T-helper 1 cell treated with Interleukin-12 subunit alpha and Interleukin-12 subunit beta and Interleukin-4 antibody, amounts not matched to agents 30 ng/mL and 1 ng/mL, for 36 hours (primary cell): ENCODE measurements around the gene PHLPP2. TPM values are rescaled to one million over a fixed set of nuclear protein-coding genes. Genes with fewer than 3 reads are reported as not detected.

Source experiments
- intact Hi-C: fragments of 100-400 bp; cut with micrococcal nuclease; formaldehyde crosslinking; loops from one replicate; pipeline ENCODE4 v1.15.1; 2024
- total RNA-seq: library from RNA; stranded (reverse); gene quantifications from 2 replicates; pipeline ENCODE4 v1.2.3, GENCODE V29; 2022

The PHLPP2 gene
- total RNA-seq: 8.4 and 8.9 TPM in 2 replicates

DNA sequence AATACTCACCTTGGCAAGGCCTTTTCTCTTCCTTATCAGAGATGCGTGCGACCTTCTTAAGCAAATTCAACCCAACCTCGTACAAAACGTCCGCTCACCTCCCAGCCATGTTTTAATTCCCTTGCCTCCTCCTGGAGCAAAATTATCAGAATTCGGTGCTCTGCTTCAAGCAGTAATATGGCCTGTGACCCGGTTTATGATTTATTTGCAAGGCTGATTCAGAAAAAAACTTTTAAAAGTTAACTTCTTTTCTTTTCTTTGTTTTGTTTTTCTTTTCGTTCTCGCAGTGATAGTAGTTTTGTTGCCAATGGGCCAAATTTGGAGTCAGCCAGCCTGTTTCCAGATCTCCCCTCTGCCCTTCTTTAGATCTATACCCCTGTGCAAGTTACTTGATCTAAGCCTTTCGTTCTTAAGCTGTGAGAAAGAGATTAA, at the start of gene PHLPP2:
TSS of gene PHLPP2 (minus strand) at position 382 of the 432 bp plus-strand sequence. CDS start 9,906 bp downstream, outside the sequence.
- intact Hi-C loops: loop anchor here (1.0 to 10.0 kb wide), 6 partner anchors 85 to 940 kb away; partner anchors contain the start of genes DHX38, IST1 and TXNL4B

DNA sequence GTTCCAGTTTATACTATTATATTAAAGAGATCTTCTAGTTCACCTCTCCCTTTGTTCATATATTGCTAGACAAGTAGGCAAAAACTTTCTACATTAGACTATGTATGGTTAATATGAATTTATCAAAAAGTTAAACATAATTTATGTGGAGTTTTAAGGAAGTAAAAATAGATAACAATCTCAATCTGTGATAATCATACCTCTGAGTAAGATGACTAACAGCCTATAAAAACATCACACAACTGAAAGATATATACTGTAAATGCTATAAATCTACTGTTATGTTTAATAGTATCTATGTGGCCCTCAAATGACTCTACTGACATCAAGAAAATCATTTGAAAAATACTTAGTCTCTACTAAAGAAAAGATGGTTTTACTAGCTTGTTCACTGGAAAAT, 47.1 kb upstream of the PHLPP2 start:
- intact Hi-C loops: no loop called here

GRCh38 chr16:71769222-71769621, 44.7 kb upstream of the PHLPP2 start:
- intact Hi-C loops: no loop called here

DNA sequence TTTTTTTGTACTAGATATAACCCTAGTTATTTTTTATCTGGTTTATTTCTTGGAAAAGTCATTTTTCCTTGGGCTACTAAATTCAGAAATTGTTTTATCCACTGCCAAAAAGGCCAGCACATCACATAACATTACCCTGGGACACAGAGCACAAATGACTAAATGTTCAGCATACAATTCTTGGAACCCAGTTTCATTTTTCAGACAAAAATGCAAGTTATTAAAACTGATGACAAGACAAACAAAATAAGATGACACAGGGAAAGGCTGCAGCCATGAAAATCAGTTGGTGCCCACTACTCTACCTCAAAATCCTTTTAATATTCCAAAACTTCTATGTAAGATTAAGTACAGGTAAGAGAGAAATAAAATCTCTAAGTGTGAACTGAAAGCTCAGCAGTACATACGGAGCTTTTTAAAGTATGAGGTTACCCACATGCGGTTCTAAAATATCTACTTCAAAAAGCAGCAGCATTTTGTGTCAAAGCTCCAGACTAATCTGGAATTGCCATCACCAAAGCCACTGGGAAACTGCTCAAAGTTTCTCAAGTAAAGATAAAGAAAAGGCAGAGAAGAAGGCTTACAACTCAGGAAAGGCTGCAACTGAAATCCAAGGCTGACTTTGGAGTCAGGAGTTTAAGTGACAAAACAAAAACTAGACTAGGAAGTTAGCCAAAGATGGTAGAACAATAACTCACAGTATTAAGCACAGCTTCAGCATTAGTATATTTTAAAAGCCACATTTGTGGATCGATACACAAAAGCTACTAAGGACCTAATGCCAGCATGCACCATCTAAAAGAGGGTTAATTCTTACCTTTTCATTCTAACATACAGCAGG, 42.8 kb upstream of the PHLPP2 start:
- intact Hi-C loops: no loop called here

DNA sequence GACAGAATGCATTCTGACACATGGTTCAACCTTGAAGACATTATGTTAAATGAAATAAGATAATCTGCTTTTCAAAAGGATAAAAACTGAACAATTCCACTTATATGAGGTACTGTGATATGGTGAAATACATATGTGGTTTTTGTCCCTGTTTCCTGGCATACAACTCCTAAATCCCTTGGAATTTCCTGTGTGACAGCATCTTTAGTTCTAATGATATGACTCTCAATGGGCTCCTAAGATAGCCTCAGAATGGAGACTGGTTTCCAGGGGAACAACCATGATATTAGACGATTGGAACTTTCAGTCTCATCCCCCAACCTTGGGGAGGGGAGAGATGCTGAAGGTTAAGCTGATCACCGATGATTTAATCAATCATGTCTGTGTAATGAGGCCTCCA, 37.7 kb upstream of the PHLPP2 start:
- intact Hi-C loops: no loop called here

- intact Hi-C loops: no loop called here
These were observed 36.6 kb upstream of the PHLPP2 start for GRCh38 chr16:71761097-71761496.

DNA sequence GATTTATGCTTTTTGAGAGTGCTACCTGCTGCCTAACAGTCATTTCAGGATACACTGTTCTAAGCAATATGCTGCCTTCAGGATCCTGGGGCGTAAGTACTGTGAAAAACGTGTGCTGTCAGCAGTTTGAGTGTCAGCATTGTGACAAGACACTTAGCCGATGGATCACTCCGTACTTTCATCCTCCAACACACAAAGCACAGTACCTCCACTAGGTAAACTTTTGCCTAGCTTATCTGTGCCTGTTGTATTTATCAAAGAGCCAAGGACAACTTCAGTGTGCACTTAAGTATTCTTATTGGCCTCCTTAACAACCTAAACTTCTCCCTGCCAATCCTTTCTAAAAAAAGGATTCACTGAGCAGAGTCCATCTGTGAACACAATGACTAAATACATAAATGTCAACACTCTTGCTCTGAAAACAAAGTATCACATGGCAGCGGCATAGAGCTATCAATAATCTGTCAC, 33.8 kb upstream of the PHLPP2 start:
- intact Hi-C loops: no loop called here

GRCh38 chr16:71754652-71755051, 30.2 kb upstream of the PHLPP2 start:
- intact Hi-C loops: no loop called here

DNA sequence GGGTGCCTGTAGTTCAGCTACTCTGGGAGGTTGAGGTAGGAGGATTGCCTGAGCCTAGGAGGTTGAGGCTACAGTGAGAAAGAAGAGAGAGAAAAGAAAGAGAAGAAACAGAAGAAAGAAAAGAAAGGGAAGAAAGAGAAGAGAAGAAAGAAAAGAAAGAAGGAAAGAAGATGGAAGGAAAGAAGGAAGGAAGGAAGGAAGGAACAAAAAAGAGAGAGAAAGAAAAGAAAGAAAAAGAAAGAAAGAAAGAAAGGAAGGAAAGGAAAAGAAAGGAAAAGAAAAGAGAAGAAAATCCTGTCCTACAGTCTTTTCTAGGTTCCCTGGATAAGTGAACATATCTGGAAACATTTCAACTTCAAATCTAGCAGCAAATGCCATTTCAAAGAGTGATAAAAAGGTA, 29.6 kb upstream of the PHLPP2 start:
- intact Hi-C loops: no loop called here

- intact Hi-C loops: no loop called here
These were observed 23.7 kb upstream of the PHLPP2 start for GRCh38 chr16:71748226-71748625.

GRCh38 chr16:71746442-71747046, 22.0 kb upstream of the PHLPP2 start:
- intact Hi-C loops: loop anchor here (1.0 to 2.0 kb wide), 5 partner anchors 23 to 334 kb away; no protein-coding TSS in a partner anchor

DNA sequence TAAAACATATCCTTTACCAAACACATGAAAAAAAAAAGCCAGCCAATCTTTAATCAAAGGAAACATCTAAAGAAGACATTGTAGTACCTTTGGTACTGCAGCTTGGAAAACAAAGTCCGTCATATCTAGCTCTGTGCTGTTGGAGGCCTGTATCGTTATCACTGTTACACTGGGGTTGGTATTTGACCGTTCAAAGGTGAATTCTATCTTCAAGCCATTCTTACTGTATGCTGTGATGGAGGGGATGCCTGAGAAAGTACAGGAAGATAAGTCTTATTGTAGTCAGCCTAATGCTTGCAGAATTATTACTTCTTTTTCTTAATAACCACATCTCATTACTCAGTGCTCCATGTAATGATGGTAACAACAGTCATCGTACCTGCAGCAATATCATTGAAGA, 14.4 kb upstream of the PHLPP2 start:
- intact Hi-C loops: no loop called here

GRCh38 chr16:71737501-71737900, 13.0 kb upstream of the PHLPP2 start:
- intact Hi-C loops: no loop called here

GRCh38 chr16:71734511-71734910, 10.0 kb upstream of the PHLPP2 start:
- intact Hi-C loops: no loop called here

DNA sequence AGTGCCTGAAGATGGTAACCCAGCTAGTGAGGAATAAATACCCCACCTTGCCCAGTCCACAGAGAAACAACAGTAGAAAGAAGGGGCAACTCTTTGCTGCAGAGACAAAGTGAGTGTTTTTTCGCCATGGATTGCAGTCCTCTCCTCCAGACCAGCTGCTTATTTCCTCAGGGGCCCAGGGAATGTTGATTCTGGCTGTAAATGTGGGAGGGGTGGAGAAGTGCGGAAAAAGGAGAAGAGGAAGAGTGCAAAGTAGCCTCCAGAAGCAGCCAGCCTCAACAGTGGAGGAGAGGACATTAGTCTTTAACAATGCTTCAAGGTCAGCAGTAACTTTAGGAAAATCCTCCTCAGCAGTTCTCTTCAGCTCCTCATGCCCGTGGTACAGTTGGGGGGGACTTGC, 8.1 kb upstream of the PHLPP2 start:
- intact Hi-C loops: no loop called here

DNA sequence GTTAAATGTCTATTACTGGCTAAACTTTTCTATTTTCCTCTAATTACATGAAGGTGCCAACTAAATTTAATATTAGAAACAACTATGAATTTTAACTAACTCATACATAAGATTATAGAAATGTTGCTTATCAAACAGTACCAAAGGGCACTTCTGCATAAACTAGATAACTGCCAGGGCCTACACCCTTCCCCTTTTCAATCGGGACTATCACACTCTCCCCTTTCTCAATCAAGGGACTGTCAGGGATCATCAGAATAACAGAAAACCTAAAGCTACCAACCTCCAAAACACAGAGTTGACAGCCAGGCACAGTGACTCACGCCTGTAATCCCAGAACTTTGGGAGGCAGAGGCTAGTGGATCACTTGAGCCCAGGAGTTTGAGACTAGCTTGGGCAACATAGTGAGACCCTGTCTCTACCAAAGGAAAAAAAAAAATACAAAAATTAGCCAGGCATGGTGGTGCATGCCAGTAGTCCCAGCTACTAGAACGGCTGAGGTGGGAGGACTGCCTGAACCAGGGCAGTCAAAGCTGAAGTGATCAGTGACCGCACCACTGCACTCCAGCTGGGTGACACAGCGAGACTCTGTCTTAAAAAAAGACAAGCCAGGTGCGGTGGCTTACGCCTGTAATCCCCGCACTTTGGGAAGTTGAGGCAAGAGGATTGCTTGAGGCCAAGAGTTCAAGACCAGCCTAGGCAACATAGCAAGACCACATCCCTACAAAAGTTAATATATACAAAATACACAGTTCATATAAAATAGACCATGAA, 3.2 kb upstream of the PHLPP2 start:
- intact Hi-C loops: loop anchor here (10.0 kb wide), 1 partner anchor 937 kb away; no protein-coding TSS in a partner anchor

GRCh38 chr16:71726476-71727315, 2.2 kb upstream of the PHLPP2 start:
- intact Hi-C loops: loop anchor here (10.0 kb wide), 1 partner anchor 938 kb away; no protein-coding TSS in a partner anchor

GRCh38 chr16:71723537-71724319, 773 bp downstream of the PHLPP2 start:
- intact Hi-C loops: loop anchor here (1.0 to 10.0 kb wide), 11 partner anchors 23 to 941 kb away; partner anchors contain the start of genes DHX38, IST1 and TXNL4B

GRCh38 chr16:71722801-71723536, 1.5 kb downstream of the PHLPP2 start:
- intact Hi-C loops: loop anchor here (1.0 to 10.0 kb wide), 8 partner anchors 23 to 942 kb away; partner anchors contain the start of gene DHODH
